Measurements from ENCODE around the gene CFAP77. TPM values are rescaled to one million over a fixed set of nuclear protein-coding genes. Genes with fewer than 3 reads are reported as not detected.
A peak's percentile ranks its signal among the peaks of the same experiment; 100 is the strongest.
"Not testable (repeated sequence)": the region's sequence is repeated elsewhere in the genome, so short reads cannot be mapped to it uniquely, and the experiment has no call there.

The CFAP77 gene
- total and polyA plus RNA-seq, 2 donors from 2014 or later: 0.50 TPM; not detected in 1

- intact Hi-C loops (cut with DNase I): no loop called here
- no peak for TF ChIP-seq CTCF (IDR thresholded peaks at IDR 0.05; ENCODE audit: borderline replicate concordance, extremely low read depth, insufficient read depth)
- Histone ChIP-seq H3K4me1 (ENCODE audit: control insufficient read depth in 2 of 3, insufficient read depth in 2 of 3, low read depth in 1 of 3, low read length in 3 of 3) (no peaks in the 10 kb centered on the region), H3K27me3 (ENCODE audit: control insufficient read depth, insufficient read depth, low read length) (no peaks in the 10 kb centered on the region), H3K4me3 (ENCODE audit: low read length in 3 of 3) (peak overlapping the region in 1 of 3 donors; percentile 15), H3K27ac (ENCODE audit: low read depth in 2 of 2, low read length in 2 of 2) (peak overlapping the region; percentile 25 to 79), H3K36me3 (ENCODE audit: control insufficient read depth in 2 of 3, insufficient read depth in 3 of 3, low read length in 3 of 3) (peaks cover 6 to 11% (median 7%) of the 10 kb centered on the region in 3 donors), H3K9me3 (ENCODE audit: control insufficient read depth in 2 of 3, insufficient read depth in 1 of 3, low read length in 3 of 3) (peaks cover 0 to 1% (median 0%) of the 10 kb centered on the region in 3 donors), H3K9ac (ENCODE audit: low read length in 3 of 3) (no peak overlapping the region)
- peak in 2 of 5 donors; percentile 20 to 66 for DNase-seq
- FAIRE-seq: no peak
These were observed 37.6 kb upstream of the CFAP77 start for GRCh38 chr9:132372177-132373095.

- FAIRE-seq; intact Hi-C loops (cut with DNase I); H3K4me3 ChIP-seq (ENCODE audit: low read length in 3 of 3); H3K9ac ChIP-seq (ENCODE audit: low read length in 3 of 3); H3K4me1 ChIP-seq (ENCODE audit: control insufficient read depth in 2 of 3, insufficient read depth in 2 of 3, low read depth in 1 of 3, low read length in 3 of 3); H3K27me3 ChIP-seq (ENCODE audit: control insufficient read depth, insufficient read depth, low read length); H3K9me3 ChIP-seq (ENCODE audit: control insufficient read depth in 2 of 3, insufficient read depth in 1 of 3, low read length in 3 of 3); H3K27ac ChIP-seq (ENCODE audit: low read depth in 2 of 2, low read length in 2 of 2): not testable (repeated sequence)
- DNase-seq: peak in 1 of 5 donors; percentile 6
- H3K36me3 ChIP-seq (ENCODE audit: control insufficient read depth in 2 of 3, insufficient read depth in 3 of 3, low read length in 3 of 3): peaks cover 18 to 27% (median 23%) of the 10 kb centered on the region in 3 donors
These were observed 32.2 kb upstream of the CFAP77 start for GRCh38 chr9:132377769-132378168.

GRCh38 chr9:132378416-132378815, 31.6 kb upstream of the CFAP77 start:
- FAIRE-seq: not testable (repeated sequence)
- DNase-seq: peak in 1 of 5 donors; percentile 29
- peaks cover 18 to 27% (median 23%) of the 10 kb centered on the region in 3 donors for H3K36me3 ChIP-seq (ENCODE audit: control insufficient read depth in 2 of 3, insufficient read depth in 3 of 3, low read length in 3 of 3)

GRCh38 chr9:132381966-132382541, 28.0 kb upstream of the CFAP77 start:
- intact Hi-C loops (cut with DNase I): no loop called here
- no peak overlapping the region for H3K9ac ChIP-seq (ENCODE audit: low read length in 3 of 3)

More at GRCh38 chr9:132378416-132378815, 31.6 kb upstream of the CFAP77 start:
- H3K27ac ChIP-seq (ENCODE audit: low read depth in 2 of 2, low read length in 2 of 2); H3K4me1 ChIP-seq (ENCODE audit: control insufficient read depth in 2 of 3, insufficient read depth in 2 of 3, low read depth in 1 of 3, low read length in 3 of 3); H3K9ac ChIP-seq (ENCODE audit: low read length in 3 of 3); H3K9me3 ChIP-seq (ENCODE audit: control insufficient read depth in 2 of 3, insufficient read depth in 1 of 3, low read length in 3 of 3); intact Hi-C loops (cut with DNase I); H3K4me3 ChIP-seq (ENCODE audit: low read length in 3 of 3); H3K27me3 ChIP-seq (ENCODE audit: control insufficient read depth, insufficient read depth, low read length): not testable (repeated sequence)

More at GRCh38 chr9:132381966-132382541, 28.0 kb upstream of the CFAP77 start:
- Histone ChIP-seq H3K4me1 (ENCODE audit: control insufficient read depth in 2 of 3, insufficient read depth in 2 of 3, low read depth in 1 of 3, low read length in 3 of 3) (no peaks in the 10 kb centered on the region), H3K9me3 (ENCODE audit: control insufficient read depth in 2 of 3, insufficient read depth in 1 of 3, low read length in 3 of 3) (peaks cover 0 to 4% (median 0%) of the 10 kb centered on the region in 3 donors), H3K4me3 (ENCODE audit: low read length in 3 of 3) (no peak overlapping the region), H3K27me3 (ENCODE audit: control insufficient read depth, insufficient read depth, low read length) (no peaks in the 10 kb centered on the region), H3K27ac (ENCODE audit: low read depth in 2 of 2, low read length in 2 of 2) (no peak overlapping the region), H3K36me3 (ENCODE audit: control insufficient read depth in 2 of 3, insufficient read depth in 3 of 3, low read length in 3 of 3) (peaks cover 16 to 37% (median 28%) of the 10 kb centered on the region in 3 donors)
- DNase-seq (no peak), FAIRE-seq (no peak)
- no peak for TF ChIP-seq CTCF (IDR thresholded peaks at IDR 0.05; ENCODE audit: borderline replicate concordance, extremely low read depth, insufficient read depth)
